HS-27A (cell line): ENCODE results near the gene SELENOK.
"Not testable (repeated sequence)": the region's sequence is repeated elsewhere in the genome, so short reads cannot be mapped to it uniquely, and the experiment has no call there.

Experiments used
- DNase-seq: peaks from one replicate; pipeline ENCODE4 v3.0.0-alpha.2; 2012; ENCODE audit warnings: low read depth, missing footprints

Gene SELENOK

GRCh38 chr3:53891497-53892285 lies at the start of gene SELENOK:
Gene SELENOK (minus strand): TSS chr3:53891859.
- DNase-seq, result peak; percentile 96

DNA sequence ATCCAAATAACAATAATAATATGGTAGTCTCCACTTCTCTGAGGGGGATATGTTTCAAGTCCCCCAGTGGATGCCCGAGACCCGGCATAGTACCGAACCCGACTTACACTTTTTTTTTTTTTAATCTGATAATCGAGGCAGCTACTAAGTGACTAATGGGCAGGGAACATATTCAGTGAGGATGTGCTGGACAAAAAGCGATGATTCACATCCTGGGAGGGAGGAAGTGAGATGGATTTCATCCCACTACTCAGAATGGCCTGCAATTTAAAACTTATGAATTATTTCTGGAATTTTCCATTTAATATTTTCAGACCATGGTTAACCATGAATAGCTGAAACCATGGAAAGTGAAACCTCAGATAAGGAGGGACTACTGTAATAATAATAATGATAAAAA lies 49.5 kb upstream of the SELENOK start:
- no peak for DNase-seq

DNA sequence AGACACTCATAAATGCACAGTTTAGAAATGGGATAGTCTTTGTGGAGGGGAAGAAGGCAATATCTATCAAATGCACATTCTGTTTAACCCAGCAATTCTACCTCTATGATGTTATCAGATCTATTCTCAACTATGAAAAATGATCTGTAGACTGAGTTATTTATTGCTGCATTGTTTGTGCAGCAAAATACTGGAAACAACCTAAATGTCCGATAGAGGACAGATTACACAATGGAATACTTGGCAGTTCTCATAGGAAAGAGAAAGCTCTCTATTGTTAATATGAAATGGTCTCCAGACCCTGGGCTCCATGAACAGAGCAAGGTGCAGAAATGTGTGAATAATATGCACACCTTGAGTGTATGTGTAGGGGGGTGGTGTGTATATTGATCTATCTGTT lies 49.0 kb upstream of the SELENOK start:
- no peak for DNase-seq

- DNase-seq, result no peak
Measured at GRCh38 chr3:53939813-53940212, 48.2 kb upstream of the SELENOK start.

GRCh38 chr3:53939086-53939582 lies 47.5 kb upstream of the SELENOK start:
- no peak for DNase-seq

DNA sequence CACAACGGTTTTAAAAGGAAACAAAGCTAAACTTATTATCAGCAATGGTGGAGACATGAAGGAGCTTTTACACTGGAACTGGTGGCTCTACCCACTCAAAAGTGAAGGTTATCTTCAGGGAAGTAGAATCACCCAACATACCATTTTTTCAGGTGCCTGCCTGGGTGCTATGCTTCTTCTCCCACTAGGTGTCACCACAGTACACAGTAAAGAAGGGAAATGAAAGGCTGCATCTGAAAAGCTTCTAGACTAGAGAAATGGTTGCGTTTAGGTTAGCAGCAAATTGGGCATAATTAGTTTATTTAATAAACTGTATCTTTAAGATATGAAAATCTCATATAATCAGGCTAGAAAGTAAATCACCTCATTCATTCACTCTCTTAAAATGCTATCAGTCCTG lies 47.0 kb upstream of the SELENOK start:
- no peak for DNase-seq

DNA sequence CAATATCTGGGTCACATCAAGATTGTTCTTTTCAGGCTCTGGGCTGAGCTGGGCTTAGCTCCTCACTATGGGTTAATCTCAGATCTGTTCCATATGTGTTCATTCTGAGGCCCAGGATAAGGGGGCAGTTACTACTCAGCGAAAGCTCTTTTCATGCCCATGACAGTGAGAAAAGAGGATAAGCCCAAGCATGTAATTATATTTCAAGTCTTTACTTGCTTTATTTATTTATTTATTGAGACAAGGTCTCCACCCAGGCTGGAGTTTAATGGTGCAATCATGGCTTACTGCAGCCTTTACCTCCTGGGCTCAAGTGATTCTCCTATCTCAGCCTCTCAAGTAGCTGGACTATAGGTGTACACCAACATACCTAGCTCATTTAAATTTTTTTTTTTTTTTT lies 44.7 kb upstream of the SELENOK start:
- DNase-seq, result no peak

GRCh38 chr3:53935283-53935901 lies 43.7 kb upstream of the SELENOK start:
- no peak for DNase-seq

- DNase-seq, result not testable (repeated sequence)
Measured at GRCh38 chr3:53927208-53927872, 35.7 kb upstream of the SELENOK start.

DNA sequence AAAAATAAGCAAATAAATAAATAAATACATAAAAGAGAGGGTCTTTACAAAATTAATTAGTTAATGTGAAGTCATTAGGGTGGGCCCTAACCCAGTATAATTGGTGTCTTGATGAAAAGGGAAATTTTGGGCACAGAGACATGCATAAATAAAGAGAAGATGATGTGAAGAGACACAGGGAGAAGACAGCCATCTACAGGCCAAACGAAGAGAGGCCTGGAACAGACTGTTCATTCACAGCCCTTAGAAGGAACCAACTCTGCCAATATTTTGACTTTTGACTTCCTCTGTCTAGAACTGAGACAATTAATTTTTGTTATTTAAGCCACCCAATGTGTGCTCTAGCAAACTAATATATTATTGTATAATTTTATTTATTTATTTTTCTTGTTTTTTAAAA lies 29.6 kb upstream of the SELENOK start:
- DNase-seq, result no peak

- DNase-seq, result no peak
Measured at GRCh38 chr3:53919741-53920140, 28.1 kb upstream of the SELENOK start.

GRCh38 chr3:53913401-53913800 lies 21.7 kb upstream of the SELENOK start:
- no peak for DNase-seq

DNA sequence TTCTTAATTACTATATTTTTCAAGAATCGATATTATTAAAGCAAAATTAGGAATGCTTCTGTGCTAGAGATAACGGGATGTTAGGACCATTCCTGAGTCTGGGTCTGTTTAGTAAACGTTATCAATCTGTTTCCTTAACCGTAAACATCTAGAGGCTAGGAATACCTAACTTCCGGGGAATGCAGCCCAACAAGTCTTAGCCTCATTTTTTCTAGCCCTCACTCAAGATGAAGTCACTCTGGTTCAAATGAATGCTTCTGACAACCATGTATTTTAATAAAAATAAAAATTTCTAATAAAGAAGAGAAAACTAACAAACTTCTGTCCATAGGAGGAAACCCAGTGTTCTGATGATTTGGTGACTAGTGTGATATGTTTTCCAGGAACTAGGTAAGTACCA lies 11.1 kb upstream of the SELENOK start:
- DNase-seq, result no peak

DNA sequence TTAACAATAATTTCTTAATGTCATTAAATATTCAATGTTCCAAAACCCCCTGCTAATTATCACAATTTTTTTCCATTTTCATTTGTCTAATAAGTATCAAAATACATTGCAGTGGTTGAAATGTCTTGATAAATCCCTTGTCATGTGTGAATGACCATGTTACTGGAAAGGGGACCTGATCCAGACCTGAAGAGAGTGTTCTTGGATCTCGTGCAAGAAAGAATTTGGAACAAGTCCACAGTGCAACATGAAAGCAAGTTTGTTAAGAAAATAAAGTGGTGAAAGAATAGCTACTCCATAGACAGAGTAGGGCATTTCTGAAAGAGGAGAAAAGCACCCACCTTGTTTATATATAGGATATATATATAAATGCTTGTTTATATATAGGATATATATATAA lies 10.4 kb upstream of the SELENOK start:
- DNase-seq, result no peak

DNA sequence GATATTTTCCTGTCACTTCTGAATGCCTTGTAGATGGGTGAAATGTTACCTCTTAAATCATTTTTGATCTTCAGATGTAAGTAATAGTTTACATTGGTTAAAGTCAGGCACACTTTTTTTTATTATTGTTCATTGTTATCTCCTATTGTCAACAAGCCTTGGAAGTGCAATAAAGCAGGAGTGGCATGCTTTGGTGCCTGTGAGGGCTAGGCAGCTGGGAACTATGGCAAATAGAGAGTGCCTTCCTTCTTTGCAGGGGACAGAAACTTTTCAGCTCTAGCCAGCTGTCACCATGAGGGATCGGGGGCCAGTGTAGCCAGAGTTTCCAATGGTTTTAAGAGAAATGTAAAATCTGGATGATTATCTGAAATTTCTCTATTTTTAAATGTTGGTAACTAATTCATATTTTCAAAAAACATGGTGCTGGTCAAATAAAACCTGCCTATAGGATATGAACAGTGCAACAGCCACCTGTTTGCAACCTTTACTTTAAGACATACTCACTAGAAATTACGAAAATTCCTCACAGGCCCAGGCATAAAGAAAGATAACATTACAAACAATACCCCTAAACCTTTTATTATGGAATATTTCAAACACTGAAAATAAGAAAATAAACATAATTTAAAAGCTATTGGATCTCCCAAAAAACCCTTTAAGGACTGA lies 9.1 kb upstream of the SELENOK start:
- no peak for DNase-seq

GRCh38 chr3:53899750-53900149 lies 8.1 kb upstream of the SELENOK start:
- DNase-seq, result no peak

DNA sequence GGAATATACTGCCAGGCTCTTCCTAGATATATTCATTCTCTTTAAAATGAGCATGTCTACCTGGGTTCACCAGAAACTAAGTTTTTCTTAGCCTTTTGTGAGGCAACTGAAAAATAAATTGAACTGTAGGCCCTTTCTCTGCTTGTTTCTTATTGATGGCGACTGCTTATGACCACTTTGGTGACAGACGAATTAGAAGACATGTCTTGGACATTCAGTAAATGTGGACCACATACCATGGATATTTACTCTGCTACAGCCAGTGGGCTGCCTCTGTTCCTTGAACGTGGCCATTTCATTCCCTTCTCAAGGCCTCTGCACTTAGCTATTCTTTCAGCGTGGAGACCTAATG lies 603 bp upstream of the SELENOK start:
- no peak for DNase-seq

DNA sequence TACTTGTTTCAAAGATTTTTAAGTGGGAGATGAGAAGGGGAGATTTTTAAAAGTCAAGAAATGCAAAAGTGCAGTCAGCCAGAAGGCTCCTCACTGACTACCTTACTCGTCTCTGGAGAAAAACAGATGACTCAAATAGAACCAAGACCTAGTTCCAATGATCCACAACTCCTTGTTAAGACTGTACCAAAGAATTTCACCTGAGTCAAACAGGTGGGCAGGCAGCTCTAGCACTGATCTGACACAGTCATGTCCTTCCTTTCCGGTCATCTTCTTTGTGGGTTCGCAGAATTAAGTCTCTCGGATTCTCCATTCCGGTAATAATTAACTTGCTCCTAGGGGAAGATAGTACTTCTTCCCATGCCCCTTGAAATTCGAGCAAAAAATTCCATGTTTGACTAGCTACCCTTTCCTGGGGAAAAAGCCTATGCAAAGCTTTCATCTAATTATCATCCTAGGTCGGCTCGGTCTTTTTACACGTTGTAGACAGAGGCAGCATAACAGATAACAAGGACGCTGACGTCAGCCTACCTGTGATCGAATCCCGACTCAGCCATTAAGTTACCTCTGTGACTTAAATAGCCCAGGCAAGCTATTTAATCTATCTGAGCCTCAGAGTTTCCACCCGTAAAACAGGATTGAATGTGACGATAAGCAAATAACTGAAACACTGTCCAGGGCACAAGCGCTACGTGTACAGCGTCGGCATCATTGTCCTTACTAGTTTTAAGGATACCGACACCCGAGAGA lies 758 bp downstream of the SELENOK start:
- DNase-seq, result peak; percentile 3

DNA sequence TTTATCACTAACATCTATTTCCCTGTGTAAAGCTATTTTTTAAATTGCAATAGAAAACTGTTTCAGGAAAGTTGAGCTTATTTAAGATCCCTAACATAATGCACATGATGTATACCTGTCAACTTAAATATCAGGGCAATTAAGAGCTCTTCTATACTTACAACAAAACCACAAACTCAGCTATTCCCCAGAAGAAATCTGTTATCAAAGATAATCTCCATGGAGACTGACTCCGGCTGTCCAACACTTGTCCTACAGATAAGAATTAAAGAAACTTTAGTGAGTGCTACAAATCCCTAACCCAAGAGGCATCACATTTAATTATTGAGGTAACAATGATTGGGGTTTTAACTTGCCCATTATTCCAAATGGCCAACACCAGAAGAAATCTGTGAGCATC lies 3.4 kb downstream of the SELENOK start:
- no peak for DNase-seq

DNA sequence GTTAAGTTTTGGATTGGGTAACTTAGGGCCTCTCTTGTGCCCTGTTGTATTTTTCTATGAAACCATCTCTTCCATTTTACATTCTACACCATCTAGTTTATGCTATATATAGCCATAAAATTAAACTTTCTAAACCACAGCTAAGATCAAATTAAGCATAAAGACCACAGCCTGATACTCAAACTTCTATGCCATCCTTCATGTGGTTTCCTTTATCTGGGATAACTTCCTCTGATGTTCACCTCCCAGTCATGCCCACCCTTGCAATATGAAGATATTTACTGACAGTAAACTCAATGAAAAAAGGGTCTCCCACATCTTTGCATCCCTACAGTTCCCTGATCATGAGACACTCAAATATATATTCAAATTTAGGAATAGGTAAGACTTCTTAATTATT lies 4.2 kb downstream of the SELENOK start:
- DNase-seq, result no peak

GRCh38 chr3:53885239-53885638 lies 6.4 kb downstream of the SELENOK start:
- DNase-seq, result no peak

DNA sequence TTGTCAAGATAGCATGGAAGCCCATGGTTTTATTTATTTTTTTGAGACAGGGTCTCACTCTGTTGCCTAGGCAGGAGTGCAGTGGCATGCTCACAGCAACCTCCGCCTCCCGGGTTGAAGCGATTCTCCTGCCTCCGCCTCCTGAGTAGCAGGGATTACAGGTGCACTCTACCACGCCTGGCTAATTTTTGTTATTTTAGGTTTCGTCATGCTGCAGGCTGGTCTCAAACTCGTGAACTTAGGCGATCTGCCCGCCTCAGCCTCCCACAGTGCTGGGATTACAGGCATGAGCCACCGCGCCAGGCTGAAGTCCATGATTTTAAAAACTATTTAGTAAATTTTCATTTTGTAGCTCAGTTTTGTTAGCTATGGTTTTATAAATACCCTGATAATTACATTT lies 7.0 kb downstream of the SELENOK start:
- no peak for DNase-seq
